GM12891 (cell line): ENCODE measurements around the gene MYOZ3.

ENCODE experiments used
- POLR2A ChIP-seq: IDR thresholded peaks from 2 replicates; pipeline ENCODE4 v1.6.1; 2011; ENCODE audit warnings: low read depth, low read length, control low read depth
- POLR2AphosphoS5 ChIP-seq: IDR thresholded peaks from 2 replicates; pipeline ENCODE4 v1.6.1; 2011; ENCODE audit warnings: low read depth, low read length, control low read depth

DNA sequence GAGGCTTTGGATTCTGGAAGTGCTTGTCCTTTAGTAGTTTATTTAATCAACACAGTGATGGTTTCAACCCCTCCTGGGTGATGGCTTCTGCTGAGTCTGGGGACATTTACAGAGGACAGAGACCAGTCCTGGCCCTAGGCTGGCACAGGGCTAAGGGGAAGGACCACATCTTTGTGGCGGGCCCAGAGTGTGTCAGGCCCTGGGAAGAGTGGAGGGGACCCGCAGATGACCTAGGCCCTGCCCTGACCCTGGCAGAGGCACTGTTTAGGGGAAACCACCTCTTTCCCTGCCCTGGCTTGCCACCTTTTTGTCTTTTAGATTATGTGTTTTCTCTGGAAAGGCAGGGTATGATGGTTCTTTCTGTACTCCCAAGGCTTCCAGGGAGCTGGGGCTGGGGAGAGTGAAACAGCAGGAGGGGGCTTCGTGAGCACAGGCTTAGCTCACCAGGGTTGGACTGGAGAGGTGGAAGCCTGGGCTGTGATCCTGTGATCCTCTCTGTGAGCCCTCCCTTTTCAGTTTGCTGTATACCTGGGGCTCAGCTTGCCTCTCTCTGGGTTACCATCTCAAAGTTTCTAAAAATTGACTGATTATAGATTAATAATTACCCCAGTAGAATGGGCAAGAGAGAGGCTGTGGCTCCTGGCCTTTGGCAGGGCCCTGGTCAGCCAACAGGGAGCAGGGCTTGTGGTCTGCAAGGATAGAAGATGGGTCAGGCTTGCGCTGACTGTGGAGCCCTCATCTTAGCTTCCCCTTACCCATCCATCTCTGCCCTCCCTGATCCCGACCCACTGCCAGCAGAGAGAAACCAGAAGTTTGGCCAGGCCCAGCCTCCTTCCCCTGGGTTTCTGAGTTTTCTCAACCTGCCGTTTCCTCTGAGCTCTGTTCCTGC lies 22.3 kb upstream of the MYOZ3 start:
- TF ChIP-seq POLR2A: no peak
- no peak for TF ChIP-seq POLR2AphosphoS5
